NCI-H345 (cell line): ENCODE measurements around the gene LPP.
A peak's percentile ranks its signal among the peaks of the same experiment; 100 is the strongest.

Source experiments
- DNase-seq: peaks from one replicate; lab custom pipeline; 2025; lab: John Stamatoyannopoulos, UW

LPP gene

GRCh38 chr3:188169830-188170455, 16.0 kb downstream of the LPP start:
- no peak for DNase-seq

- no peak for DNase-seq
Measured at GRCh38 chr3:188170461-188171459, 16.8 kb downstream of the LPP start.

- no peak for DNase-seq
Measured at GRCh38 chr3:188171682-188172467, 17.9 kb downstream of the LPP start.

GRCh38 chr3:188174317-188175044, 20.5 kb downstream of the LPP start:
- peak; percentile 77 for DNase-seq

GRCh38 chr3:188176476-188176875, 22.5 kb downstream of the LPP start:
- no peak for DNase-seq

- no peak for DNase-seq
Measured at GRCh38 chr3:188176884-188177283, 22.9 kb downstream of the LPP start.

- no peak for DNase-seq
Measured at GRCh38 chr3:188177721-188178120, 23.8 kb downstream of the LPP start.

- no peak for DNase-seq
Measured at GRCh38 chr3:188178293-188178936, 24.5 kb downstream of the LPP start.

- DNase-seq = peak; percentile 41
Measured at GRCh38 chr3:188179006-188179966, 25.3 kb downstream of the LPP start.

GRCh38 chr3:188180114-188180513, 26.2 kb downstream of the LPP start:
- DNase-seq = no peak

GRCh38 chr3:188183452-188183851, 29.5 kb downstream of the LPP start:
- DNase-seq = no peak

- DNase-seq = no peak
Measured at GRCh38 chr3:188184160-188184559, 30.2 kb downstream of the LPP start.

GRCh38 chr3:188184649-188185048, 30.7 kb downstream of the LPP start:
- no peak for DNase-seq

GRCh38 chr3:188185717-188186251, 31.8 kb downstream of the LPP start:
- DNase-seq = peak; percentile 49

GRCh38 chr3:188187053-188187452, 33.1 kb downstream of the LPP start:
- DNase-seq = no peak

GRCh38 chr3:188188911-188189310, 35.0 kb downstream of the LPP start:
- DNase-seq = no peak

GRCh38 chr3:188191460-188191859, 37.5 kb downstream of the LPP start:
- DNase-seq = no peak

- no peak for DNase-seq
Measured at GRCh38 chr3:188192034-188192433, 38.1 kb downstream of the LPP start.

GRCh38 chr3:188194332-188194731, 40.4 kb downstream of the LPP start:
- DNase-seq = no peak
